Lower leg skin (tissue), 4 donors: ENCODE measurements around the gene JPH2. TPM values are rescaled to one million over a fixed set of nuclear protein-coding genes. Genes with fewer than 3 reads are reported as not detected.

Source experiments
- DNase-seq, 2 donors: peaks; one replicate each; pipeline ENCODE4 v3.0.0-alpha.2; 2019; ENCODE audit warnings: low spot score in 2 of 2
- H3K4me3 ChIP-seq: fragments of 200-600 bp; sonication (generic); 2 replicates; pipeline ENCODE4 v1.5.1; 2017; ENCODE audit warnings: mild to moderate bottlenecking, low read depth; ENCODE audit not compliant: poor library complexity, severe bottlenecking
- POLR2A ChIP-seq, 2 donors: fragments of 450-650 bp; IDR thresholded peaks; one replicate each; pipeline ENCODE4 v1.6.1; 2016 to 2017; ENCODE audit warnings: antibody characterized with exemption in 2 of 2, mild to moderate bottlenecking in 1 of 2, moderate library complexity in 1 of 2
- WGBS, 2 donors: methylation state at CpG; one replicate each; pipeline ENCODE4 v1.1.5; 2018; 5-methylcytosine and 5-hydroxymethylcytosine counted together
- intact Hi-C: fragments of 100-400 bp; cut with DNase I; formaldehyde crosslinking; loops from one replicate; pipeline ENCODE4 v1.15.0; 2023; ENCODE audit warnings: low total_unique reads
- total RNA-seq, 4 donors: library from RNA; depleted of rRNA; stranded (reverse); fragments of >200 nt; gene quantifications; one replicate each; pipeline ENCODE4 v1.1.0, GENCODE V29; 2016
- TF ChIP-seq, protein P1 (sequence below), 3 donors: fragments of 450-650 bp; IDR thresholded peaks; one replicate each; pipeline ENCODE4 v1.5.1; 2016; ENCODE audit warnings: antibody characterized with exemption in 3 of 3, mild to moderate bottlenecking in 3 of 3, moderate library complexity in 2 of 3

JPH2 gene
- total RNA-seq, 4 donors from 2014 or later: 1.5 to 10.9 (median 5.6) TPM

DNA sequence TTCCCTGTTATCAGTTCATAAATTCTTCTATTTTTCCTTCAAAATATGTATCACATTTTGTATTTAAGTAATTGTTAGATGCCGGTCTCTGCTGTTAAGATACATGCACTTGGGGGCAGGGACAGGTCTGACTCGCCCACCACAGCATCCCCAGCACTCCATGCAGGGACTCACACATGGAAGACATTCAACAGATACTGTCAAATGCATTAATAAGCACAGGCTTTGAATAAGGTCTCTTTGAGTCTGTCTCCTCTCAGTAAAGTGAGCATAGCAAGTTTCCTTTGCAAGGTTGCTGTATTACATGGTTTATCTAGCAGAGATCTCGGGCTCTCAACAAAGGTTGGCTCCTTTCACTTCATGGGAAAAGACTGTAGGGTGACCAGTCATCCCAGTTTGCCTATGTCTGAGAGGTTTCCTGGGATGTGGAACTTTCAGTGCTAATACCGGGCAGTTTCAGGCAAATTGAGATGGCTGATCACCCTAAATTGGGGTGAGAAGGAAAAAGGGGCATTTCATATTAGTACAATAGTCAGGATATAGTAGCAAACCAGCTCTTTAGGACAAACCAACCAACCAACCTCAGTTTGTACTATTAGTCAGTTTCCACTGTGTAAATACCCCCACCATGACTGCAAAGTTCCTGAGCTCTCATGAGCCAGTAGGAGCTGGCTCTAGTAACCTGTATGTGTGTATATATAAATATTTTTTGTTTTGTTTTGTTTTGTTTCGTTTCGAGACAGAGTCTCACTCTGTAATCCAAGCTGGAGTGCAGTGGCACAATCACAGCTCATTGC, 15.0 kb downstream of the JPH2 start:
- no peak for DNase-seq
- H3K4me3 ChIP-seq: no peak overlapping the region
- intact Hi-C loops: no loop called here
- TF ChIP-seq, protein P1, sequence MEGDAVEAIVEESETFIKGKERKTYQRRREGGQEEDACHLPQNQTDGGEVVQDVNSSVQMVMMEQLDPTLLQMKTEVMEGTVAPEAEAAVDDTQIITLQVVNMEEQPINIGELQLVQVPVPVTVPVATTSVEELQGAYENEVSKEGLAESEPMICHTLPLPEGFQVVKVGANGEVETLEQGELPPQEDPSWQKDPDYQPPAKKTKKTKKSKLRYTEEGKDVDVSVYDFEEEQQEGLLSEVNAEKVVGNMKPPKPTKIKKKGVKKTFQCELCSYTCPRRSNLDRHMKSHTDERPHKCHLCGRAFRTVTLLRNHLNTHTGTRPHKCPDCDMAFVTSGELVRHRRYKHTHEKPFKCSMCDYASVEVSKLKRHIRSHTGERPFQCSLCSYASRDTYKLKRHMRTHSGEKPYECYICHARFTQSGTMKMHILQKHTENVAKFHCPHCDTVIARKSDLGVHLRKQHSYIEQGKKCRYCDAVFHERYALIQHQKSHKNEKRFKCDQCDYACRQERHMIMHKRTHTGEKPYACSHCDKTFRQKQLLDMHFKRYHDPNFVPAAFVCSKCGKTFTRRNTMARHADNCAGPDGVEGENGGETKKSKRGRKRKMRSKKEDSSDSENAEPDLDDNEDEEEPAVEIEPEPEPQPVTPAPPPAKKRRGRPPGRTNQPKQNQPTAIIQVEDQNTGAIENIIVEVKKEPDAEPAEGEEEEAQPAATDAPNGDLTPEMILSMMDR (IDR thresholded peaks at IDR 0.05): no peak
- TF ChIP-seq POLR2A (IDR thresholded peaks at IDR 0.05): no peak
- 64 to 71% methylated on average over 6 of the region's 6 CpGs for WGBS, 2 donors

DNA sequence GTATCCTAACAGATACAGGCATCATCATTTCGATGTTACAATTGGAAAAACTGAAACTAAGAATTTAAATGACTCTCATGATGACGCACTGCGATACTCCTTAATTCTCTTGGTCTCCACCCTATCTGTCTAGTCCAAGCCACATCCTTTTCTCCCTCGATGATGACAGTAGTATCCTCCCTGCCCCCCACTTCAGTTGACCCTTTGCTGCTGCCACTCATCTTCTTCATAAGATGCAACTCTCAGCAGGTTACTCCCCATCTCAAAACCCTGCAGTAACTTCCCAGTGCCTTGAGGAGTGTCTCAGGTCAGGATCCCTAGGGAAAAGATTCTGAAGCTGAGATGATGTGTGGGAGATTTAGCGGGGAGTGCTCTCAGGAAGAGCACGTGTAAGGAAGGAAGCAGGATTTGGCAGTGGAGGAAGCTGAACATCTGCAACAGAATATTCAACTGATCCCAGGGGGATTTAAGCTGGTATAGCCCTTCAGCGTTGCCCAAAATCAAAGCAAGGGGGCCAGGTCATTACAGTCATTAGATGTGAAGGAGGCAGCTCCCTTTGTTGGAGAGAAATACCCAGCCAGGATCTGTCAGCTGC, 16.1 kb downstream of the JPH2 start:
- DNase-seq: no peak
- intact Hi-C loops: no loop called here
- 50 to 55% methylated on average over 7 of the region's 7 CpGs for WGBS, 2 donors
- no peak for TF ChIP-seq POLR2A (IDR thresholded peaks at IDR 0.05)
- TF ChIP-seq, protein P1 (IDR thresholded peaks at IDR 0.05): no peak
- no peak overlapping the region for H3K4me3 ChIP-seq

DNA sequence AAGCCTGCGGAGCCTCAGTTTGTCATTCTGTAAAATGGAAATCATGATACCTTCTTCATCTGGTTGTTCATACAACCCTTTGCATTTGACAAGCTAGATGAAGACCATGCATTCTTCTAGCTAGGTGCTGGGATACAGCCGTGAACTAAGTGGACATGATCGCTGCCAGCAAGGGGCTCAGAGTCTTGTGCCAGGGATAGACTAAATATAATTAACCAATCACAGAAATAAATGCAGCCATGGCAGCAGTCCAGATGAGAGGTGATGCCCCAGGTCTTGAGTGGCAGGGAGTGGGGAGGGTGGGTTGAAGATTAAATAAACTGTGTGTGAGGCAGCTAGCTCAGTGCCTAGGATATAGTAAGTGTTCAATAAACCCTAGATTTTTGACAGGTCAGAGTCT, 19.3 kb downstream of the JPH2 start:
- no peak overlapping the region for H3K4me3 ChIP-seq
- intact Hi-C loops: no loop called here
- 92 to 93% methylated on average over 3 of the region's 3 CpGs for WGBS, 2 donors
- TF ChIP-seq POLR2A (IDR thresholded peaks at IDR 0.05): no peak
- TF ChIP-seq, protein P1 (IDR thresholded peaks at IDR 0.05): no peak
- no peak for DNase-seq

DNA sequence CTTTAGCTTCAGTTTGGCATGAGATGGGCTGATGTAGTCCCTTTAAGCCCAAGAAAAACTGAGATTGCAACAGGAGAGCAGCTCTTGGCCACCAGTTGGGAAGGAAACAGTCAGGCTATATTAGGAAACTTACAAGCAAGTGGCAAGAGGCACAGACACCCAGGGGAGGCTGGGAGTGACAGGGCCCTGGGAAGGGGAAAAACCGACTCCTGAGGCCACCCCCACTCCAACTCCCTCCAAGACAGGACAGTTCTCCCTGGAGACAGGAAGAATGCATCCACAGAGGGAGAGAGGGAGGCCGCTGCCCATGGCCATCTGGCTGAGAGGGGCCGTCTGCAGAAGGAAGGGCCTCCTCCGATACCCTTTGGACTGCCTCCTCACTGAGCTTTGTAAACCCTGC, 20.5 kb downstream of the JPH2 start:
- no peak for TF ChIP-seq POLR2A (IDR thresholded peaks at IDR 0.05)
- TF ChIP-seq, protein P1 (IDR thresholded peaks at IDR 0.05): no peak
- H3K4me3 ChIP-seq: no peak overlapping the region
- 37 to 46% methylated on average over 4 of the region's 4 CpGs for WGBS, 2 donors
- no peak for DNase-seq
- intact Hi-C loops: no loop called here

DNA sequence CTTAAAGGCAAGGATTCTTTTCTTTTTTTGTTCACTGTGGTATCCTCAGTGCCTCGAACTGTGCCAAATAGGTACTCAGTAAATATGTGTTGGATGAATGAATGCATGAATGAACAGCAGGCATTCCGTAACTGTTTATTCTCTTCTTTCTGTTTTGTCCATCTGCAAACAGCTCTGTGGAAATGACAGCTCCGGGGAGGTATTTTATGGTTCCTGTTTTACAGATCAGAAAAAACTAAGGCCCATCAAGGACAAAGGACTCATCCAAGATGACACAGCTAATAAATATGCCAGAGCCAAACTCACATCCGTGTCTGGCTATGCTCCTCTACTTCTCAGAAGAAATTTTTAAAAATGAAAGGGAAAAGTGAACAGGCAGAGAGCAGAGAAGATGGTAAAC, 21.0 kb downstream of the JPH2 start:
- intact Hi-C loops: no loop called here
- no peak for DNase-seq
- WGBS, 2 donors: 47 to 50% methylated on average over 4 of the region's 4 CpGs
- no peak overlapping the region for H3K4me3 ChIP-seq
- TF ChIP-seq, protein P1 (IDR thresholded peaks at IDR 0.05): no peak
- no peak for TF ChIP-seq POLR2A (IDR thresholded peaks at IDR 0.05)
